ENCODE results near the gene AMBRA1.

- no peak for TF ChIP-seq CTCF (IDR thresholded peaks at IDR 0.05)
- TF ChIP-seq EP300 (IDR thresholded peaks at IDR 0.05) = no peak
Measured at GRCh38 chr11:46574656-46575055, 19.2 kb downstream of the AMBRA1 start.
